Activated CD4-positive, alpha-beta T cell treated with anti-CD3 and anti-CD28 coated beads for 36 hours (primary cell): ENCODE results near the gene ASCC1. TPM values are rescaled to one million over a fixed set of nuclear protein-coding genes. Genes with fewer than 3 reads are reported as not detected.
A peak's percentile ranks its signal among the peaks of the same experiment; 100 is the strongest.

Experiments used
- ATAC-seq: fragments of 200-7000 bp; cut with Tn5 transposase; one replicate; pipeline ENCODE4 v1.10.0; 2021; ENCODE audit warnings: mild to moderate bottlenecking, moderate library complexity
- CTCF ChIA-PET: fragments of 350-600 bp; sonication (Branson Sonifier 250); formaldehyde crosslinking; loops from one replicate; lab custom pipeline; 2021; ENCODE audit warnings: antibody characterized with exemption; lab: Charles Lee
- POLR2A ChIA-PET: fragments of 350-600 bp; sonication (Branson Sonifier 250); formaldehyde crosslinking; loops from one replicate; lab custom pipeline; 2021; ENCODE audit warnings: antibody characterized with exemption, inconsistent platforms; lab: Charles Lee
- DNase-seq: peaks from one replicate; pipeline ENCODE4 v3.0.0-alpha.2; 2020
- H3K27ac Mint-ChIP-seq: one replicate; pipeline ENCODE4 v1.8.0; 2021; ENCODE audit warnings: mixed read lengths
- H3K27me3 Mint-ChIP-seq: one replicate; pipeline ENCODE4 v1.8.0; 2021; ENCODE audit warnings: mixed read lengths
- H3K36me3 Mint-ChIP-seq: one replicate; pipeline ENCODE4 v1.8.0; 2021; ENCODE audit warnings: low read depth, mixed read lengths
- H3K4me1 Mint-ChIP-seq: one replicate; pipeline ENCODE4 v1.8.0; 2021; ENCODE audit warnings: mixed read lengths
- H3K4me3 Mint-ChIP-seq: one replicate; pipeline ENCODE4 v1.8.0; 2021; ENCODE audit warnings: mild to moderate bottlenecking, moderate library complexity, mixed read lengths
- H3K9me3 Mint-ChIP-seq: one replicate; pipeline ENCODE4 v1.8.0; 2021; ENCODE audit warnings: low read depth, mixed read lengths
- intact Hi-C, 2 experiments: fragments of 100-400 bp; cut with DNase I in 1 of 2; cut with micrococcal nuclease in 1 of 2; formaldehyde crosslinking; loops; one replicate each; pipeline versions ENCODE4 v1.14.2 to v1.15.1; 2022 to 2024; cut with DNase I, micrococcal nuclease
- total RNA-seq, 2 experiments: library from RNA; stranded (reverse); gene quantifications; one replicate each; pipeline ENCODE4 v1.2.3, GENCODE V29; 2021

The ASCC1 gene
- total RNA-seq, 2 experiments from 2014 or later = 67.8 to 68.9 TPM

- peaks cover 2% of the 10 kb centered on the region for H3K36me3 Mint-ChIP-seq
- H3K27me3 Mint-ChIP-seq = no peaks in the 10 kb centered on the region
- DNase-seq (peak; percentile 84), ATAC-seq (peak; percentile 91)
- intact Hi-C loops = loop anchor here (1.0 to 10.0 kb wide), 6 partner anchors 12 to 284 kb away; partner anchors contain the start of genes CHST3 (in 1 of the 2) and DDIT4 (in 1 of the 2)
- POLR2A ChIA-PET = interaction anchor here (0.6 to 3.1 kb wide), 3 partner anchors 12 to 91 kb away, joined by 4 to 15 read pairs (median 6); no protein-coding TSS in a partner anchor
- CTCF ChIA-PET = interaction anchor here (0.7 to 1.7 kb wide), 8 partner anchors 10 to 200 kb away, joined by 3 to 7 read pairs (median 4); partner anchors contain the start of gene DDIT4
- H3K9me3 Mint-ChIP-seq = no peaks in the 10 kb centered on the region
- H3K4me3 Mint-ChIP-seq = peak overlapping the region; percentile 71
- peak overlapping the region; percentile 89 for H3K27ac Mint-ChIP-seq
- peaks cover 82% of the 10 kb centered on the region for H3K4me1 Mint-ChIP-seq
These were observed 32.5 kb upstream of the ASCC1 start for GRCh38 chr10:72248468-72249151.

- Mint-ChIP-seq H3K27me3 (no peaks in the 10 kb centered on the region), H3K36me3 (peaks cover 2% of the 10 kb centered on the region), H3K27ac (peak overlapping the region; percentile 89), H3K4me3 (peak overlapping the region; percentile 11), H3K4me1 (peaks cover 85% of the 10 kb centered on the region), H3K9me3 (no peaks in the 10 kb centered on the region)
- ATAC-seq (no peak), DNase-seq (peak; percentile 36)
- CTCF ChIA-PET = interaction anchor here (0.7 to 1.3 kb wide), 7 partner anchors 17 to 103 kb away, joined by 3 to 4 read pairs (median 3); no protein-coding TSS in a partner anchor
- POLR2A ChIA-PET = interaction anchor here (1.1 to 1.4 kb wide), 2 partner anchors 9 to 27 kb away, joined by 4 to 5 read pairs; partner anchors contain the start of gene DDIT4
- intact Hi-C loops = loop anchor here in 1 of 2 experiments (10.0 kb wide), 1 partner anchor 281 kb away; the partner anchor contains the start of gene CHST3
These were observed 30.0 kb upstream of the ASCC1 start for GRCh38 chr10:72245949-72246525.

- CTCF ChIA-PET = interaction anchor here (0.8 kb wide), 1 partner anchor 12 kb away, joined by 3 read pairs; no protein-coding TSS in a partner anchor
- H3K27ac Mint-ChIP-seq = peak overlapping the region; percentile 89
- H3K36me3 Mint-ChIP-seq = peaks cover 2% of the 10 kb centered on the region
- H3K9me3 Mint-ChIP-seq = no peaks in the 10 kb centered on the region
- peaks cover 77% of the 10 kb centered on the region for H3K4me1 Mint-ChIP-seq
- ATAC-seq = no peak
- no peak for DNase-seq
- intact Hi-C loops = loop anchor here (1.0 to 10.0 kb wide), 2 partner anchors 18 to 280 kb away; partner anchors contain the start of gene CHST3 (in 1 of the 2)
- peak overlapping the region; percentile 15 for H3K4me3 Mint-ChIP-seq
- POLR2A ChIA-PET = no interaction called here
- no peaks in the 10 kb centered on the region for H3K27me3 Mint-ChIP-seq
These were observed 28.5 kb upstream of the ASCC1 start for GRCh38 chr10:72244573-72245038.

- intact Hi-C loops = loop anchor here (1.0 to 10.0 kb wide), 2 partner anchors 18 to 279 kb away; partner anchors contain the start of gene CHST3 (in 1 of the 2)
- H3K27ac Mint-ChIP-seq = peak overlapping the region; percentile 89
These were observed 27.9 kb upstream of the ASCC1 start for GRCh38 chr10:72243822-72244437.

GRCh38 chr10:72242675-72243074, 26.6 kb upstream of the ASCC1 start:
- intact Hi-C loops = loop anchor here in 1 of 2 experiments (10.0 kb wide), 1 partner anchor 278 kb away; the partner anchor contains the start of gene CHST3
- POLR2A ChIA-PET = no interaction called here
- Mint-ChIP-seq H3K36me3 (peaks cover 2% of the 10 kb centered on the region), H3K4me1 (peaks cover 68% of the 10 kb centered on the region), H3K9me3 (no peaks in the 10 kb centered on the region), H3K27ac (peak overlapping the region; percentile 76), H3K27me3 (no peaks in the 10 kb centered on the region), H3K4me3 (peak overlapping the region; percentile 13)
- ATAC-seq = peak; percentile 64
- DNase-seq = peak; percentile 57
- CTCF ChIA-PET = interaction anchor here (0.5 to 1.1 kb wide), 3 partner anchors 45 to 94 kb away, joined by 3 to 4 read pairs (median 3); no protein-coding TSS in a partner anchor

More at GRCh38 chr10:72243822-72244437, 27.9 kb upstream of the ASCC1 start:
- H3K4me3 Mint-ChIP-seq = peak overlapping the region; percentile 15
- ATAC-seq (no peak), DNase-seq (no peak)
- H3K36me3 Mint-ChIP-seq = peaks cover 2% of the 10 kb centered on the region
- H3K27me3 Mint-ChIP-seq = no peaks in the 10 kb centered on the region
- ChIA-PET POLR2A (interaction anchor here (0.6 kb wide), 3 partner anchors 15 to 136 kb away, joined by 3 to 5 read pairs (median 4); no protein-coding TSS in a partner anchor), CTCF (interaction anchor here (0.7 to 1.1 kb wide), 2 partner anchors 62 to 93 kb away, joined by 4 to 5 read pairs; no protein-coding TSS in a partner anchor)
- peaks cover 76% of the 10 kb centered on the region for H3K4me1 Mint-ChIP-seq
- no peaks in the 10 kb centered on the region for H3K9me3 Mint-ChIP-seq

- H3K36me3 Mint-ChIP-seq = peaks cover 3% of the 10 kb centered on the region
- H3K9me3 Mint-ChIP-seq = no peaks in the 10 kb centered on the region
- ChIA-PET POLR2A (interaction anchor here (0.7 kb wide), 1 partner anchor 13 kb away, joined by 14 read pairs; no protein-coding TSS in a partner anchor), CTCF (interaction anchor here (0.7 to 1.4 kb wide), 3 partner anchors 19 to 138 kb away, joined by 3 read pairs; no protein-coding TSS in a partner anchor)
- no peak overlapping the region for H3K4me3 Mint-ChIP-seq
- no peaks in the 10 kb centered on the region for H3K27me3 Mint-ChIP-seq
- H3K27ac Mint-ChIP-seq = peak overlapping the region; percentile 76
- peaks cover 60% of the 10 kb centered on the region for H3K4me1 Mint-ChIP-seq
- DNase-seq = no peak
- intact Hi-C loops = loop anchor here in 1 of 2 experiments (10.0 kb wide), 1 partner anchor 277 kb away; the partner anchor contains the start of gene CHST3
- ATAC-seq = no peak
These were observed 25.7 kb upstream of the ASCC1 start for GRCh38 chr10:72241691-72242252.

DNA sequence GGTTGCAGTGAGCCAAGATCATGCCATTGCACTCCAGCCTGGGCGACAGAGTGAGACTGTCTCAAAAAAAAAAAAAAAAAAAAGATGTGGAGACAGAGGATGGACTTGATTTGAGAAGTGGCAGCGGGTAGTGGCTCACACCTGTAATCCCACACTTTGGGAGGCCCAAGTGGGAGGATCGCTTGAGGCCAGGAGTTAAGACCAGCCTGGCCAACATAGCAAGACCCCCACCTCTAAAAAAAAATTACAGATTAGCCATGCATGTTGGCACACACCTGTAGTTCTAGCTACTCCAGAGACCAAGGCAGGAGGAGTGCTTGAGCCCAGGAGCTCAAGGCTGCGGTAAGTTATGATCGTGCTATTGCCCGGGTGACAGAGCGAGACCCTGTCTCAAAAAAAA, 24.3 kb upstream of the ASCC1 start:
- Mint-ChIP-seq H3K27me3 (no peaks in the 10 kb centered on the region), H3K36me3 (peaks cover 11% of the 10 kb centered on the region), H3K4me1 (peaks cover 49% of the 10 kb centered on the region), H3K27ac (no peak overlapping the region), H3K9me3 (no peaks in the 10 kb centered on the region), H3K4me3 (no peak overlapping the region)
- intact Hi-C loops = loop anchor here in 1 of 2 experiments (10.0 kb wide), 1 partner anchor 276 kb away; the partner anchor contains the start of gene CHST3
- ChIA-PET POLR2A (no interaction called here), CTCF (interaction anchor here (0.6 to 1.4 kb wide), 2 partner anchors 25 to 34 kb away, joined by 3 read pairs; no protein-coding TSS in a partner anchor)
- no peak for DNase-seq
- no peak for ATAC-seq

GRCh38 chr10:72239409-72239808, 23.3 kb upstream of the ASCC1 start:
- Mint-ChIP-seq H3K4me1 (peaks cover 39% of the 10 kb centered on the region), H3K27ac (peak overlapping the region; percentile 26), H3K4me3 (no peak overlapping the region), H3K9me3 (no peaks in the 10 kb centered on the region), H3K36me3 (peaks cover 16% of the 10 kb centered on the region), H3K27me3 (no peaks in the 10 kb centered on the region)
- POLR2A ChIA-PET = no interaction called here
- DNase-seq (no peak), ATAC-seq (no peak)
- CTCF ChIA-PET = interaction anchor here (0.6 kb wide), 2 partner anchors 10 to 98 kb away, joined by 3 read pairs; no protein-coding TSS in a partner anchor
- intact Hi-C loops = no loop called here

GRCh38 chr10:72238392-72239175, 22.5 kb upstream of the ASCC1 start:
- H3K9me3 Mint-ChIP-seq = no peaks in the 10 kb centered on the region
- intact Hi-C loops = no loop called here
- peaks cover 31% of the 10 kb centered on the region for H3K4me1 Mint-ChIP-seq
- no peaks in the 10 kb centered on the region for H3K27me3 Mint-ChIP-seq
- no peak for DNase-seq
- ChIA-PET CTCF (interaction anchor here (0.7 to 2.1 kb wide), 2 partner anchors 100 to 196 kb away, joined by 4 to 5 read pairs; no protein-coding TSS in a partner anchor), POLR2A (no interaction called here)
- peaks cover 19% of the 10 kb centered on the region for H3K36me3 Mint-ChIP-seq
- ATAC-seq = no peak
- H3K27ac Mint-ChIP-seq = no peak overlapping the region
- H3K4me3 Mint-ChIP-seq = no peak overlapping the region
